LNCAP (cell line): ENCODE measurements around the gene RAB20.

Experiments
- TF ChIP-seq, protein P1 (sequence below): fragments of 450-650 bp; IDR thresholded peaks from 2 replicates; pipeline ENCODE4 v1.5.1; 2017; ENCODE audit warnings: mild to moderate bottlenecking

The RAB20 gene

DNA sequence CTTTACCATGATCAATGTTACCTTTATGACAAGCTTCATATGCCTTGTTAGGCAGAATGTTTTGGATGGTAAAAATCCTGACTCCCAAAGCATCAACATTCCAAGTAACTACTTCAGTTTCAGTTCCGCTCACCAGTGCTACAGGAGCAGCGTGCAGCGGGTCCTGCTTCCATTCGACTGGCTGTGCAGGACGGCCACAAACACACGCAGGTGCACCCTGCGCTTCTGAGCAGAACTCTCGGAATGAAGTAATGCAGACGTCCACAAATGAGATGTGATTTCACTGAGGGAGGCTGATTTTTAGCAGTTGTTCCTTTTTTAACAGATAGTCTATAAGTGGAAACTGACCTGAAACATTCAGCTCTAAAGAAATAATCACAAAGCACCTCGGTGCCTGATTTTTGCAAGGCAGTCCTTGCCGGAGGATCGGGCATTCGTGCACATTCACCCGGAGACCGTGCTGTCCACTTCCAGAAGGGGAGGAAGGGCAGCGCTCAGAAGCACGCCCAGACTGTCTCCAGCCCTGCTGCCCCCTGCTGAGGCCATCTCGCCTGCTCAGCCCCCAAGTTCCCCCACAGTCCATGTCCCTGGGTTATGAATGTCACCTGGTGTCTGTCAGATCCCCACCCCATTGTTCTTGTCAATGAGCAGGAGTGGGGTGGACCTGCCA, 85.8 kb downstream of the RAB20 start:
- TF ChIP-seq, protein P1, sequence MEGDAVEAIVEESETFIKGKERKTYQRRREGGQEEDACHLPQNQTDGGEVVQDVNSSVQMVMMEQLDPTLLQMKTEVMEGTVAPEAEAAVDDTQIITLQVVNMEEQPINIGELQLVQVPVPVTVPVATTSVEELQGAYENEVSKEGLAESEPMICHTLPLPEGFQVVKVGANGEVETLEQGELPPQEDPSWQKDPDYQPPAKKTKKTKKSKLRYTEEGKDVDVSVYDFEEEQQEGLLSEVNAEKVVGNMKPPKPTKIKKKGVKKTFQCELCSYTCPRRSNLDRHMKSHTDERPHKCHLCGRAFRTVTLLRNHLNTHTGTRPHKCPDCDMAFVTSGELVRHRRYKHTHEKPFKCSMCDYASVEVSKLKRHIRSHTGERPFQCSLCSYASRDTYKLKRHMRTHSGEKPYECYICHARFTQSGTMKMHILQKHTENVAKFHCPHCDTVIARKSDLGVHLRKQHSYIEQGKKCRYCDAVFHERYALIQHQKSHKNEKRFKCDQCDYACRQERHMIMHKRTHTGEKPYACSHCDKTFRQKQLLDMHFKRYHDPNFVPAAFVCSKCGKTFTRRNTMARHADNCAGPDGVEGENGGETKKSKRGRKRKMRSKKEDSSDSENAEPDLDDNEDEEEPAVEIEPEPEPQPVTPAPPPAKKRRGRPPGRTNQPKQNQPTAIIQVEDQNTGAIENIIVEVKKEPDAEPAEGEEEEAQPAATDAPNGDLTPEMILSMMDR = no peak

DNA sequence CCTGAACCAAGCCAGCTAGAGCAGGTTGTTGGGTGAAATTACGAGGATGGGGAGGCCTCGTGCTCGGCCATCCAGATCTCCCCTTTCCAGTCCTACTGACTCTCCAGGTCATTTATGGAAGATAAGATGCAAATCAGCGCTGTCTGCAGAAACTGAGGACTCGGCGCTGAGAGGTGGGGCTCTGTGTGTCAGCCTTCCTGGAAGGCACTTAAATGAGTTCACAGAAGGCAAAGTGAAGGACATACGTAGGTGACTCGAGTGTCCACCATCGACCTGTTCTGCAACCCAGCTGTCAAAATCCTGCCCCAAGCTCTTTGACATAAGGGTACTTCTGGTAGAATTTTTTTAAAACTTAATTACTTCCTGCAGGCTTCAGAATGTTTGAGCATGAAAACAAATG, 86.4 kb downstream of the RAB20 start:
- TF ChIP-seq, protein P1 = no peak

- TF ChIP-seq, protein P1 = no peak
These were observed 86.8 kb downstream of the RAB20 start for GRCh38 chr13:110474713-110475112.
